Activated CD8-positive, alpha-beta T cell treated with anti-CD3 and anti-CD28 coated beads for 36 hours (primary cell): ENCODE measurements around the gene NDUFV1. TPM values are rescaled to one million over a fixed set of nuclear protein-coding genes. Genes with fewer than 3 reads are reported as not detected.
A peak's percentile ranks its signal among the peaks of the same experiment; 100 is the strongest.

Experiments used
- ATAC-seq: fragments of 200-7000 bp; cut with Tn5 transposase; one replicate; pipeline ENCODE4 v1.10.0; 2021; ENCODE audit warnings: mild to moderate bottlenecking, moderate library complexity
- CTCF ChIA-PET: fragments of 350-600 bp; sonication (Branson Sonifier 250); formaldehyde crosslinking; loops from one replicate; lab custom pipeline; 2021; ENCODE audit warnings: antibody characterized with exemption; lab: Charles Lee
- POLR2A ChIA-PET: fragments of 350-600 bp; sonication (Branson Sonifier 250); formaldehyde crosslinking; loops from one replicate; lab custom pipeline; 2021; ENCODE audit warnings: antibody characterized with exemption; lab: Charles Lee
- DNase-seq: peaks from one replicate; pipeline ENCODE4 v3.0.0-alpha.2; 2020
- H3K27ac Mint-ChIP-seq: one replicate; pipeline ENCODE4 v1.8.0; 2021; ENCODE audit warnings: mild to moderate bottlenecking, mixed read lengths
- H3K27me3 Mint-ChIP-seq: one replicate; pipeline ENCODE4 v1.8.0; 2021; ENCODE audit warnings: mixed read lengths
- H3K36me3 Mint-ChIP-seq: one replicate; pipeline ENCODE4 v1.8.0; 2021; ENCODE audit warnings: low read depth, mixed read lengths
- H3K4me1 Mint-ChIP-seq: one replicate; pipeline ENCODE4 v1.8.0; 2021; ENCODE audit warnings: low read depth, mixed read lengths
- H3K4me3 Mint-ChIP-seq: one replicate; pipeline ENCODE4 v1.8.0; 2021; ENCODE audit warnings: mild to moderate bottlenecking, moderate library complexity, mixed read lengths
- H3K9me3 Mint-ChIP-seq: one replicate; pipeline ENCODE4 v1.8.0; 2021; ENCODE audit warnings: mixed read lengths
- intact Hi-C: fragments of 100-400 bp; cut with micrococcal nuclease; formaldehyde crosslinking; loops from one replicate; pipeline ENCODE4 v1.10.0; 2022
- total RNA-seq, 2 experiments: library from RNA; stranded (reverse); gene quantifications; one replicate each; pipeline ENCODE4 v1.2.3, GENCODE V29; 2021
- TF ChIP-seq, protein P1 (sequence below): fragments of 200-600 bp; IDR thresholded peaks from one replicate; pipeline ENCODE4 v1.8.0; 2022; ENCODE audit warnings: antibody characterized with exemption, mild to moderate bottlenecking

Gene NDUFV1
- total RNA-seq, 2 experiments from 2014 or later = 315 to 317 TPM

DNA sequence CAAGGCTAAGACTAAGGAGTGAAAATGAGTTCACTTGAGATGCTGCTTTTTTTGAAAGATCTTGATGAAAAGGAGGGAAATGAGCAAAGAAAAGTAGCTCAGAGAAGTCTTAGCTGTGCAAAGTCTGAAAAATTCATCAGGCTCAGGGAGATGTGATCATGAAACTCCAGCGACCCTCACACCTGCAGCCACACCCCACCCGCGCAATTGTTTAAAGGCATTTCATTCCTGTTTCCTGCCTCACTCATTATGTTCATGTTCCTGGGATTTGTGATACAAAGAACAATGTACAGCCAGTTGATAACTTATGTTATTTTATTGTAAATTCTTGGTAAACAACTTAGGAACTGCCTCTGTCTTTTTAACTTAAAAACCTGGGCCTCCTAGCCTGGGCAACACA, 31.8 kb upstream of the NDUFV1 start:
- H3K4me1 Mint-ChIP-seq = peaks cover 10% of the 10 kb centered on the region
- intact Hi-C loops = no loop called here
- H3K4me3 Mint-ChIP-seq = no peak overlapping the region
- no peak overlapping the region for H3K27ac Mint-ChIP-seq
- H3K36me3 Mint-ChIP-seq = no peaks in the 10 kb centered on the region
- peaks cover 10% of the 10 kb centered on the region for H3K27me3 Mint-ChIP-seq
- H3K9me3 Mint-ChIP-seq = no peaks in the 10 kb centered on the region
- DNase-seq (no peak), ATAC-seq (no peak)
- TF ChIP-seq, protein P1, sequence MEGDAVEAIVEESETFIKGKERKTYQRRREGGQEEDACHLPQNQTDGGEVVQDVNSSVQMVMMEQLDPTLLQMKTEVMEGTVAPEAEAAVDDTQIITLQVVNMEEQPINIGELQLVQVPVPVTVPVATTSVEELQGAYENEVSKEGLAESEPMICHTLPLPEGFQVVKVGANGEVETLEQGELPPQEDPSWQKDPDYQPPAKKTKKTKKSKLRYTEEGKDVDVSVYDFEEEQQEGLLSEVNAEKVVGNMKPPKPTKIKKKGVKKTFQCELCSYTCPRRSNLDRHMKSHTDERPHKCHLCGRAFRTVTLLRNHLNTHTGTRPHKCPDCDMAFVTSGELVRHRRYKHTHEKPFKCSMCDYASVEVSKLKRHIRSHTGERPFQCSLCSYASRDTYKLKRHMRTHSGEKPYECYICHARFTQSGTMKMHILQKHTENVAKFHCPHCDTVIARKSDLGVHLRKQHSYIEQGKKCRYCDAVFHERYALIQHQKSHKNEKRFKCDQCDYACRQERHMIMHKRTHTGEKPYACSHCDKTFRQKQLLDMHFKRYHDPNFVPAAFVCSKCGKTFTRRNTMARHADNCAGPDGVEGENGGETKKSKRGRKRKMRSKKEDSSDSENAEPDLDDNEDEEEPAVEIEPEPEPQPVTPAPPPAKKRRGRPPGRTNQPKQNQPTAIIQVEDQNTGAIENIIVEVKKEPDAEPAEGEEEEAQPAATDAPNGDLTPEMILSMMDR = no peak
- ChIA-PET CTCF (interaction anchor here (1.5 kb wide), 1 partner anchor 9 kb away, joined by 3 read pairs; no protein-coding TSS in a partner anchor), POLR2A (no interaction called here)

DNA sequence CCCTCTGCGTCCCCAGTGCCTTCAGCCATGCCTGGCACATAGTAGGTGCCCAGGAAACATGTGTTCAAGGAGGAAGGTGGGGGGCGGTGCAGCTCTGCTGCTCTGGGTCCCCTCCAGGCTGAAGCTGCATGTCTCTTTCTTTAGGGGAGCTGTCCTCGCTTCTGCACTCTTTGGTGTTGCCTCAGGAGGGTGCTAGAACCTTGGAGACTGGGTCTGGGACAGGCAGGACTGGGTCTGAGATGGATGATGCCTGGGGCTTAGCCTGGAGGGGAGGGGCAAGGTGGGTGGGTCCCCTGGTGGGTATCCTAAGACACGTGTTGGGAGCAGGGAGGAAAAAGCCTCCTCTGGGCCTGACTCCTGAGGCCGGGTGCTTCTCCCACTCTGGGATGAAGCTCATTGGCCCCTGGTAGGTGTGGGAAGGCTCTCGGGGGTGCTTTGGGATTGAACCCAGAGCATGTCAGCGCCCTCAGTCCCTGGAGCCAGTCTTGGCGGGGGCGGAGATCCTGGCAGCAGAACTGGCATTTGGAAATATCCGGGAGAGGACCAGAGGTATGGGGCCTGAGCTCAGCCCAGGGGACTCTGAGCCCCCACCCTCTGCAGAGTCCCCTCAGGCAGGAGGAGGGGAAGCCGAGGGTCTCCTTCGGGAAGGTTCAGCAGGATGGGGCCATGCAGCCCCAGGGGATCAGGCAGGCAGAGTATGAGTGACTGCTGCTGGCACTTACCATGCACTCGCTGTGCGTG, 29.8 kb upstream of the NDUFV1 start:
- Mint-ChIP-seq H3K27ac (no peak overlapping the region), H3K4me1 (peaks cover 11% of the 10 kb centered on the region), H3K4me3 (no peak overlapping the region), H3K9me3 (no peaks in the 10 kb centered on the region), H3K27me3 (peaks cover 11% of the 10 kb centered on the region), H3K36me3 (no peaks in the 10 kb centered on the region)
- DNase-seq = no peak
- POLR2A ChIA-PET = interaction anchor here (1.1 kb wide), 1 partner anchor 41 kb away, joined by 3 read pairs; no protein-coding TSS in a partner anchor
- CTCF ChIA-PET = no interaction called here
- intact Hi-C loops = no loop called here
- ATAC-seq = peak; percentile 60
- TF ChIP-seq, protein P1 = no peak

DNA sequence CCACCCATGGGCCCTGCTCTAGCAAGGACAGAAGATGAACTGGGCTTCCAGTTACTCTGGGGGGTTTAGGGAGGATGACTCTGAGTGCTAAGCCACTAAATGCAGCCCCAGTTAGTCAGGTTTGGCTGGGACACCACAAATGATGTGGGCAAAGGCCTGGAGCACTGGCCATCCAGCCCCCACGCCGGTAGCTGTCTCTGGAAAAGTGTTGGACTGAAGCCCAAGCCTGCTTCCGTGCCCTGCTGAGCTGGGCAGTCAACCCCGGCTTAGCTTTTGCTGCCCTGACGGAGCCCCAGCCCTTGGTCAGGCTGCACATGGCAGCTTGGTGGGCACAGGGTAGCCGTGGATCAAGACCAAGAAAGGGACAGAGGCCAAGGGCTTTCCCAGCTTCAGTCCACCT, 28.8 kb upstream of the NDUFV1 start:
- ChIA-PET CTCF (interaction anchor here (1.1 kb wide), 1 partner anchor 81 kb away, joined by 3 read pairs; no protein-coding TSS in a partner anchor), POLR2A (no interaction called here)
- intact Hi-C loops = no loop called here
- H3K27me3 Mint-ChIP-seq = peaks cover 11% of the 10 kb centered on the region
- no peak overlapping the region for H3K27ac Mint-ChIP-seq
- H3K4me3 Mint-ChIP-seq = no peak overlapping the region
- no peaks in the 10 kb centered on the region for H3K36me3 Mint-ChIP-seq
- peaks cover 19% of the 10 kb centered on the region for H3K4me1 Mint-ChIP-seq
- no peak for DNase-seq
- no peak for ATAC-seq
- no peaks in the 10 kb centered on the region for H3K9me3 Mint-ChIP-seq
- TF ChIP-seq, protein P1 = no peak

DNA sequence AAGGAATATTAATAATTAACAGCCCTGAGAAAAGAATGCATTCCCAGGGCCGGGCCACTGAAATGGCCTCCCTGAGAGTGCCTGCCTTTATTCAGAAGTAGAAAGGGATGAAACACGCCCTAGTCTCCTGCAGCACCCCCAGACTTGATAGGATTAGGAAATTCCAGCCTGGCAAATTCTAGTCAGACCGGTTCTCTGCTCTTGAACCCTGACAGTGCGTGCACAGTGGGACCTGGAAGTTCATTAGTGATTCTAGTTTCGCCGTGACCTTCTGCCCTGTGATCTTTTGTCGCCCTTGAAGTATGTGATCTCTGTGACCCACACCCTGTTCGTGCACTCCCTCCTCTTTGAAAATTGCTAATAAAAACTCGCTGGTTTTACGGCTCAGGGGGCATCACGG, 25.3 kb upstream of the NDUFV1 start:
- no peak for ATAC-seq

More for the DNA sequence above, 25.3 kb upstream of the NDUFV1 start:
- Mint-ChIP-seq H3K36me3 (peaks cover 23% of the 10 kb centered on the region), H3K4me3 (no peak overlapping the region), H3K4me1 (peaks cover 37% of the 10 kb centered on the region), H3K27ac (no peak overlapping the region), H3K9me3 (no peaks in the 10 kb centered on the region), H3K27me3 (peaks cover 7% of the 10 kb centered on the region)
- ChIA-PET POLR2A (interaction anchor here (2.5 kb wide), 1 partner anchor 96 kb away, joined by 8 read pairs; no protein-coding TSS in a partner anchor), CTCF (interaction anchor here (2.2 to 3.6 kb wide), 2 partner anchors 8 to 33 kb away, joined by 12 to 18 read pairs; no protein-coding TSS in a partner anchor)
- DNase-seq = no peak
- TF ChIP-seq, protein P1 = no peak
- intact Hi-C loops = no loop called here
